Inflammatory macrophage treated with lipopolysaccharide for 4 hours (primary cell): Measurements from ENCODE around the gene TTC39B.
"Not testable (repeated sequence)": the region's sequence is repeated elsewhere in the genome, so short reads cannot be mapped to it uniquely, and the experiment has no call there.

Experiments used
- DNase-seq: peaks from one replicate; pipeline ENCODE4 v3.0.0-alpha.2; 2020

Gene TTC39B

DNA sequence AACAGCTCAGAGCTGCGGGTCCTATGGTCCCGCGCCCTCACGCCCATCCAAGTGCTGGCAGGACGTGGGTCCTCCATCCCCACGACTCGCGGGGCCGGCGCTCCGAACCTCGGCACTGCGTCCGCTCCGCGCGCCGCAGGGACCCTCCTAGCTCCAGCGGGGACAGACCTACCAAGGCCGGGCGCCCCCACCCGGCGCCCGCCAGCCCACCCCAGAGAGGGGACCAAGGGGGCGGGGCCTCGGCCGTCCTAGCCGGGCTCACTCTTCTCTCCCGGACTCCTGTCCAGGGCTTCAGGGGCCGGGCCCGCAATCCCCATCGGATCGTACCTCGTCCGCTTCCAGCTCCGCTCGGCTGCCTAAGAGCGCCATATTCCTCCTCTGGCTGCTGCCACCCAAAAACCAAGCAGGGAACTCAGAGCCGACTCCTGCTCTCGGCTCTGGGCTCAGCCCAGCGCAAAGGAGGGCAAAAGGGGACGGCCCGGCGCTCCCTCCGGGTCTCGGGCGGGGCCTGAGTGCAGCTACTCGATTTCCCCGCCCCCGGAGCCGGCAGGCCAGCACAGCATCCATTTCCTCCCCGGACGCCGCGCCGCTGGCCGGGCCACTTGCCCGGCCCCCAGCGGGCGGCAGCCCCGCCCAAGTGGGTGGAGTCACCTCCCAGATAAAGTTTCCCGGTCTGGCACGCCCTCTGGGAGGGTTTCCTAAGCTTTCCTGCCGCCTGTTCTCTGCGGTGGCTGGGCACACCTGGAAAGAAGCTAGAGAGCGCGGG lies at the start of gene TTC39B:
Gene TTC39B, minus strand, starts transcription at position 460 of the 766 bp plus-strand sequence. Its CDS starts 91 bp downstream, at position 369.
- DNase-seq, result peak; percentile 96

DNA sequence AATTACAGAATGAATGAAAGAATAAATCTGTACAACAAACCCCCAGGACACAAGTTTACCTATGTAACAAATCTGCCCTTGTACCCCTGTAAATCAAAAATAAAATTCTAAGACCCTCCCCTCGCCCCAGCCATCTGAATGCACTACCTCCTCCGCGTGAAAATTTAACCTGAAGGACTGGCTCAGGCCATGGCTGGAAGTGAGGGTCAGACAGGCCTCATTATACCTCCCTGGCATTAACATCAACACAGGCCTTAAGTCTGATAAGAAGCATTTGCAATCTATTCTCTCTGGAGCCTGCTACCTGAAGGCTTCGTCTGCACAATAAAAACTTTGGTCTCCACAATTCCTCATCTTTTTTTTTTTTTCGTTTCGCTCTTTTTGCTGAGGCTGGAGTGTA lies 48.7 kb upstream of the TTC39B start:
- no peak for DNase-seq

DNA sequence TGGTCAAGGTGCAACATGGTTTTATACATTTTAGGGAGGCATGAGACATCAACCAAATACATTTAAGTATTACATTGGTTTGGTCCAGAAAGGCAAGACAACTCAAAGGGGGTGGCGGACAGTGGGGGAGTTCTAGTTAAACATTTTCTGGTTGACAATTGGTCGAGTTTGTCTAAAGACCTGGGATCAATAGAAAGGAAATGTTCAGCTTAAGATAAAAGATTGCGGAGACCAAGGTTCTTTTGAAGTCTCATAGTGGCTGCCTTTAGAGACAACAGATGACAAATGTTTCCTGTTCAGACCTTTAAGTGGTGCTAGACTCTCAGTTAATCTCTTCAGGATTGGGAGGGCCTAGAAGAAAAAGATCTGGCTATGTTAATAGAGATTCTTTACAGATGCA lies 47.7 kb upstream of the TTC39B start:
- no peak for DNase-seq

DNA sequence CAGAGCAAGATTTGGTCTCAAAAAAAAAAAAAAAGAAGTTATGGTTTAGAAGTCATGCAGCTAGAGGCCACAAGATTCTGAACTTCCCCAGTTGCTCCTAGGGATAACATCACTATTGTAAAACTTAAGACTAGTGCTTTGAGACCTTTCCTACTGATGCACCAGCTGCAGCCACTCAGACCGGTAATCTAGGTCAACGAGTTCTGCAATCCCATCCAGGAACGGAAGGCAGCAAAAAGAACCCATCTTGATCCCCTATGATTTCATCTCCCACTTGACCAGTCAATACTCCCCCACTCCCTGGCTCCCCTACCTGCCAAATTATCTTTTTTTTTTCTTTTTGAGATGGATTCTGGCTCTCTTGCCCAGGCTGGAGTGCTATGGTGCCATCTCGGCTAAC lies 46.9 kb upstream of the TTC39B start:
- DNase-seq, result no peak

DNA sequence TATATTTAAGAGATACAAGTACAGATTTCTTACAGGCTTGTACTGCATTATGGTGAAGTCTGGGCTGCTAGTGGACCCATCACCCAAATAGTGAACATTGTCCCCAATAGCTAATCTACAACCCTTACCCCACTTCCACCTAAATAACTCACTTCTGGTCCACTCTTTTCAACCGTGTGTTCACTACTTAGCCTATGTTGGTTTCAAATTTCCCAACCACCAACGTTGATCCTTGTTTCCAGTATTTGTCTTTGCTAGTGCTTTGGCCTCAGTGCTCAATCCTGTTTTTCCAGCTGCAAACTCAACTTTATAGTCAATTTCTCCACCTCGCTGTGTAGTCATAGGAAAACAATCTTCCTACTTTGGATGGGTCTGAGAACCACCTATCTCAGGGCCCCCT lies 45.3 kb upstream of the TTC39B start:
- no peak for DNase-seq

DNA sequence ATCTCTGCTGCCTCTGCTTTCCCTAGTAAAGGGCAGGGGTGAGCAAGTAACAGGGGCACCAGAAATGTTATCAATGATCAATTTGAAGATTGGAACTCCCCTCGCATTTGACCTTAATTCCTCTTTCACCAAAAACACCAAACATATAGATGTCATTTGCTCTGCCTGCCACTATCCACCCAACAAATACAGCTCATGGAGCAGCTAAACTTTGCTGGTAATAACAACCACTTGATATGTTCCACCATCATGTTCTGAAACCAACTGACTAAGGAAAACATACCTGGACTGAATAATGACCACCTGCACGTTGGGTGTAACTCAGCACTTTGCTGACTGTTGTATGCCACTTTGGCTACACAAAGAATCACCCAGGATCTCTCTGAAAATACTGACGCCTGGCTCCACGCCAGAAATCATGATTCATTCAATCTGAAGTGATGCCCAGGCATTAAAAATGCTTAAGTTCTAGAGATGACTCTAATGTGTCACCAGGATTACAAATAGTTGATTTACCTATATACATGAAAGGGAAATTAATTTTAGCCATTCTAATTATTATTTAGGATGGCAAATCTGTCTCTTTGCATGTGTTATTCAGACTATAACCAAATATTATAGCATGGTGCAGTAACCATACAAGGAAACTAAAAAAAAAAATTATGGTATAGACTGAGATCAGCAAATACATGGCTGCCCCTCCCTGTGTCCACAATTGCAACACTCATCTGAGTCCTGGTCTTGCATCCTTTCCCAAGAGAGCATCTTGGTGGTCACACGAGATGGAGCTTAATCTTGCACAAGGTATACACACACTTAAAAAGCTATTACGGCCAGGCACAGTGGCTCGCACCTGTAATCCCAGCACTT lies 43.1 kb upstream of the TTC39B start:
- no peak for DNase-seq

DNA sequence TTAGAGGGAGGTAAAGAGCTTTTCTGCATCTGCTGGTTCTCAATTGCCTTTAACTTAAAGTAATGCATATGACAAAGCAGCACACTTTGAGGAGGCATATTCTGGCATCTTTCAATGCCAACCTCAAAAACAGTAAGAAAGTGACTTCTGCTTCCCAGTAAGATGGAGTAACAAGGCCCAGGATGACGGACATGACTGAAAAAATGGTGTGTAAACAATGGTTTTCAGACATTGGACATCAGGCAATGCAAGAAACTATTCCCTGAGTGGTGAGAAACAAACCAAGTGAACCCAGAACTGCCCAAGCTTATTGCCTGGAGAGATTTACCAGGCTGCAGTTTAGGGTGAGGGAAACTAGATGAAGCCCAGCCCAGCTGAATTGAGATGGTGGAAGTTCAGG lies 39.8 kb upstream of the TTC39B start:
- DNase-seq, result no peak

DNA sequence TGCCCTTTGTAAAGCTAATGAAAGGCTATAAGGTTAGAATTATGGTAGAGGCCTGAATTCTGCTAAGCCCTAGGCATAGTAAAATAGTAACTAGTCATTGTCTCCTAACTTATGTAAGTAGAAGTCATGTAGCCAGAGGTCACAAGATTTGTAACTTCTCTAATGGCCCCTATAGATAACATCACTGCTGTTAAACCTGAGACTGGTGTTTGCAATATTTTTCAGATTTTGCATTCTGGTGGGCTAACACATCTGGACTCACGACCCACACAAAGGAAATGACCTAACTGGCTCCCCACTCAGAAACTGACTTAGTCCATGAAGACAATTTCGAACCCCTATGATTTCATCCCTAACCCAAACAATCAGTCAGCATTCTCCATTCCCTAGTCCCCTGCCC lies 37.2 kb upstream of the TTC39B start:
- peak; percentile 49 for DNase-seq

DNA sequence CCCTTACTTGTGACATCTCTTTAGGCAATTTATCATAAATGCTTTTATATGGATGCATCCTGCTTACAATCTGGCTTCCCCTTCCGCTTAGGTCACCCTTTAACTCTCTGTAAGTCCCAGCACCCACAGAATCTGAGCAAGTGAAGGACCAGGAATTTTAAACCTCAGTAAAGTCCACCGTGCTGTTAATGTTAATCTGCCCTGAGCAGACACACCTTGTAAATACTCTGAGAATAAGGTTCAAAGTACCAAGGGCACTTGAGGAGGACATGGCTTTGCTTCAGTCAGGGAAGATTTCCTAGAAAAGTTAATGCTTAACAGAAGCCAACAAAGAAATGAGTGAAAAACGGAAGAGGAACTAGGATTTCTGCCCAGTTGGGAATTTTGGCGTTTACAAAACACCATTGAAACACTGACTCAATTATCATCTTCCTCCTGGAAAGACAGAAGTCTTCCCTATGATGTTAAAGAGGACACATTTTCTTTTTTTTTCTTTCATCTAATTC lies 26.4 kb upstream of the TTC39B start:
- peak; percentile 75 for DNase-seq

DNA sequence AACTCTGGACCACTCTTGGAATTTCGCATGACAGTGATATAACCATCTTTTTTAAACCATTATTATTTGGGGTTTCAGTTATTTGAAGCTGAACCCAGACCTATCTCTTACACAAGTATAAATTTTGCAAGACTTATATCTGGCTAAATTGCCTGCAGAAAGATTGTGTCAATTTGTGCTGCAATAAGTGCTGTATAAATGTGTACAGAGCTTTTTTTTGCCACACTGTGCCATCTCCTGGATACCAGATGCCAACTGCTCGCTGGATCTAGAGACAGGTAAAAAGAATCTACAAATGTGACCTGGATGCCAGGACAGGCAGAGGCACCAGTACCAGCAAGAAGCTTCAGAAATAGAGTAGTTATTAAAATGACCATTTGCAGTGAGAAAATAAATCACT lies 25.9 kb upstream of the TTC39B start:
- peak; percentile 27 for DNase-seq

DNA sequence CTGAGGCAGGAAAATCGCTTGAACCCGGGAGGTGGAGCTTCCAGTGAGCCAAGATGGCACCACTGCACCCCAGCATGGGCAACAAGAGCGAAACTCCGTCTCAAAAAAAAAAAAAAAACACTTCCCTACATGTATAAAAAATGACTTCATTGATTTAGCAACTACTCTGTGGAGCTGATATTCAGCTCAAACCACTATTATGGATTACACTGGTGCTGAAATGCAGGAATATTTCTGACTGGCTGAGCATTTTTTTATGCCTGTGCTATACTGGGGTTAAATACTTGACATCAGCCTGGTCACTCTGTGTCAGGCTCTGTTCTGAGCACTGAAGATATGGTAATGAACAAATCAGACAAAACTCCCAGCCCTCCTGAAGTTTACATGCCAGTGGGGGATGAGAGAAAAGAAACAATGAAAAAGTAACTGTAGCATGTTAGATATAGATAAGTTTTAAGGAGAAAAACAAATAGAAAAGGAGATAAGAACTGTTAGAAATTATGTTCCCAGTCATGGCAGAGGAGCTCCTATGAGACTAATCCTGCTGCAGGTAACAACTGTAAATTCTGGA lies 22.6 kb upstream of the TTC39B start:
- peak; percentile 79 for DNase-seq

DNA sequence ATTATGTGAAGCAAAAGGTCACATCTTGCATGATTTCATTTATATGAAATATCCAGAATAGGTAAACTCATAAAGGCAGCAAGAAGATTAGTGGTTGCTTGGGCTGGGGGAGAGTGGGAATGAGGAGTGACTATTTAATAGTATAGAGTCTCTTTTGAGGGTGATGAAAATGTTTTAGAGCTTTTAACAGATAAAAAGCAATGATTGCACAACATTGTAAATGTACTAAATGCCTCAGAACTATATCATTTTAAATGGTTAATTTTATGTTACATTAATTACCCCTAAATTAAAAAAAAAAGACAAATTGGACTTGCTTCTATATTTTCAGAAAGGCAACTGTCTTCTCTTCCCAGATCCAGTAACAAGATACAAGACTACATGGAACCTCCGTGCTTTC lies 21.9 kb upstream of the TTC39B start:
- DNase-seq, result no peak

DNA sequence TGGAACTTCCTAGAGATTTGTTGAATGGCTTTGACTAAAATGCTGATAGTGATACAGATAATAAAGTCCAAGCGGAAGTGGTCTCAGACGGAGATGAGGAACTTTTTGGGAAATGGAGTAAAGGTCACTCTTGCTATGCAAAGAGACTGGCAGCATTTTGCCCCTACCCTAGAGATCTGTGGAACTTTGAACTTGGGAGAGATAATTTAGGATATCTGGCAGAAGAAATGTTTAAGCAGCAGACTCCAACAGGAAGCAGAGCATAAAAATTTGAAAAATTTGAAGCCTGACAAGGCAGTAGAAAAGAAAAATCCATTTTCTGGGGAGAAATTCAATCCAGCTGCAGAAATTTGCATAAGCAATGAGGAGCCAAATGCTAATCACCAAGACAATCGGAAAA lies 15.7 kb upstream of the TTC39B start:
- DNase-seq, result not testable (repeated sequence)

DNA sequence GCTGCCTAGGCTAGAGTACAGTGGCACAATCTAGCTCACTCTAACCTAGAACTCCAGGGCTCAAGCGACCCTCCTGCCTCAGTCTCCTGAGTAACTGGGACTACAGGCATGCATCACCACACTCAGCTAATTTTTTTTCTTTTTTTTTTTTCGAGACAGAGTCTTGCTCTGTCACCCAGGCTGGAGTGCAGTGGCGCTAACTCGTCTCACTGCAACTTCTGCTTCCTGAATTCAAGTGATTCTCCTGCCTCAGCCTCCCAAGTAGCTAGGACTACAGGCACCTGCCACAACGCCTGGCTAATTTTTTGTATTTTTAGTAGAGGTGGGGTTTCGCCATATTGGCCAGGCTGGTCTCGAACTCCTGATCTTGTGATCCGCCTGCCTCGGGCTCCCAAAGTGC lies 12.6 kb upstream of the TTC39B start:
- DNase-seq, result not testable (repeated sequence)

DNA sequence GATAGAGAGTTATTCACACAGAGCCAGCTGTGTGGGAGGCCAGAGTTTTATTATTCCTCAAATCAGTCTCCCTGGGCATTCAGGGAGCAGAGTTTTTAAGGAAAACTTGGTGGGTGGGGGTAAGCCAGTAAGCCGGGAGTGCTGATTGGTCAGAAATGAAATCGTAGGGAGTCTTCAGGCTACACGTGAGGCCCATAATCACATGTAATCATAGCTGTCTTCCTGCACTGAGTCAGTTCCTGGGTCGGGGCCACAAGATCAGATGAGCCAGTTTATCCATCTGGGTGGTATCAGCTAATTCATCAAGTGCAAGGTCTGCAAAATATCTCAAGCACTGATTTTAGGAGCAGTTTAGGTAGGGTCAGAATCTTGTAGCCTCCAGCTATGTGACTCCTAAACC lies 10.8 kb upstream of the TTC39B start:
- no peak for DNase-seq

DNA sequence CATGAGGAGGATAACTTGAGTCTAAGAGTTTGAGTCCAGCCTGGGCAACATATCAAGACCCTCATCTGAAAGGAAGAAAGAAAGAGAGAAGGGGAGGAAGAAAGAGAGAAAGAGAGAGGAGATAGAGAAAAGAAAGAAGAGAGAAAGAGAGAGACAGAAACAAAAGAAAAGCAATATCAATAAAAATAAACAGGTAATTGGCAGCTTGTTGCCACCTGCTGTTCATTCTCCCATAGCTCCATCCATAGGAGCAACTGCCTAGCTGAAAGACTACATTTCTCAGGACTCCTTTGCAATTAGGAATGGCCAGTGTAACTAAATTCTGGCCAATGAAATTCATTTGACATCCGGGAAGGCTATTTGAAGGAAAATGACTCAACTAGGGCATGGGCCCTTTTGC lies 4.6 kb upstream of the TTC39B start:
- no peak for DNase-seq

DNA sequence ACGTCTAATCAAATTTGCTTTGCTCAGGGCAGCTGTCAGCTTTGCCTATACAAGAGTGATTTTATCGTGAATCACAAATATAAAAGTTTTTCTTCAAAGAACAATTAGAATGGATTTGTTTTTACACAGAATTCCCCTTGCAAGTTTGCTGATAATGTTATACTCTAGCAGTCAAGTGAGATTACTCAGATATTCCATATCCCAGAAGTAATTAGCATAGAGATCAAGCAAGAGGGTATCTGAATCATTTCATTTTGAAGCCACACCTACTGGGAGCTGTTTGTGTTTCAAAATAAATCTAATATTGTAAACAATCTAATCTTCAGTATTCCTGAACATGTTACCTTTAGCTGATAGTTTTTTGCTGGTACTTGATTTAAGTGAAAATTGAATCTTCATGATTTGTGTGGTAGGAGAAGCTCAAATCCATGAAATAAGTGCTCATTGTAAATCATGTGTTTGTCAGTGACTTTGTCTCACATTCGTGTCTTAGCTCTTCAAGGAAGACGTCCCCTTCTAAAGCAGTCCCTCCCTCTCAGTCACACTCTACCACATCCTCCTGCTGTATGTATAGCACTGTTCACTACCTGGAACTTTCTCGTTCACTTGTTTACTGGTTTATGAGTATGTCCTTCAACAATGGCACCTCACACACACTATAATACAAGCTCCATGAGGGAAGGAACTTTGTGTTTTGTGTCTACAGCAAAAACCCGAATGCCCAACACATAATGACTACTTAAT lies 3.3 kb upstream of the TTC39B start:
- no peak for DNase-seq

DNA sequence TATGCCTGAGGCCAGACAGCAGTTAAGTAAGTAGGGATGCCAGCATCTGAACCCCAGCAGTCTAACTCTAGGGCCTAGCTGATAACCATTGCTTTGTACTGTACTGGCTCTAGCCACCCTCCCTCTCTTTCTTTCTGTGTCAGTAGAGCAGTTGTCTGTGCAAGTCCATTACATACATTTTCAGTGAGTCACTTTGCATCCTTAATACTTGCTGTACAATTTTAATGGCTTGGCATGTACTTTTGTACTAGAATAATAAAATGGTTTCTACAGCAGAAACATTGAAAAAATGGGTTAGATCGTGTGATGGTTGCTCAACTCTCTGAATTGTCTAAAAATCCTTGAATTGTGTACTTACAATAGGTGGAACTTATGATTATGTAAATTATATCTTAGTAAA lies 1.5 kb upstream of the TTC39B start:
- no peak for DNase-seq

DNA sequence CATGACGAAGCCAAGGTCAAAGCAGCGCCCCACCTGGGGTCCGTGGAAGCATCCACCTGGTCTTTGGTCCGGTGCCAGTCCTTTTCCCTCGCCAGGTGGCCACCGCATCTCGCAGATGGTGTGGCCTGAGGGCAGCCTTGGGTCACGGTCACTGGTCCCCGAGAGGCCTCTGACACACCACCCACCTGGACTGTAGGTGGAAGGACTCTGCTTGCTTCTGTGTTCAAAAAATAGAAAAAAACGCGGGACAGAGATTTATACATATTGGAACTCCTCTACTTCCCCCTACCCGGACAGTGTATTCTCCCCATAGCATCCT lies 466 bp upstream of the TTC39B start:
- DNase-seq, result no peak

DNA sequence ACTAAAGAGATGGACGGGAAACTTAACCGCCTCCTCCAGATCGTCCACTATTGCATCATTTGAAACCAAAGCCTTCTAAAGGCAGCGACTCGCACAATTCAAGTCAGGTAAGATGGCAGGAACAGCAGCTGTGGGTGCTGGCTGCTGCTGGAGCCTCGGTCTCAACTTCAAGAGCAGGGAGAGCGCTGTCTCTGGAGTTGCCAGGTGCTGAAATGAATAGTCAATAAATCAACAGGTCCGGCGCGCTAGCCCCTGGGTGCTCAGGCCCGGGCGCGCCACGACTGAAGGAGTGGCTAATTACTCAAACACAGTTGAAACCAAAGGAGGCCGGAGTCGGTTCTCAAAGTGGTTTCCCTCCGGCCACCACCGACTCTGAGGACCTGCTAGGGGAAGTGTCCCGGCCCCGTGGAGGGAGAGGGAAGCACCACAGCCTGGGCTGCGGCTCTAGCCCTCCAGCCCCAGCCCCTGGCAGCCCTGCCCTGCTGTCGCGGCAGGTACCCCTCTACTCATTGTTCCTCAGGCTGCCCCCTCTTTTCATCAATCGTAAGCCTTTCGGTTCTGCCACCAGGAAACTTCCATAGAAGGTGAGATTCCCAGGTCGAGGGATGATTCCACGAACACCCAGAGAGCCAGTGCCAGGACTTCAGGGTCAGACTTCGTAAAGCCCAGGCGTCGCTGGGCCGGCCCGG lies 804 bp downstream of the TTC39B start:
- DNase-seq, result peak; percentile 77

DNA sequence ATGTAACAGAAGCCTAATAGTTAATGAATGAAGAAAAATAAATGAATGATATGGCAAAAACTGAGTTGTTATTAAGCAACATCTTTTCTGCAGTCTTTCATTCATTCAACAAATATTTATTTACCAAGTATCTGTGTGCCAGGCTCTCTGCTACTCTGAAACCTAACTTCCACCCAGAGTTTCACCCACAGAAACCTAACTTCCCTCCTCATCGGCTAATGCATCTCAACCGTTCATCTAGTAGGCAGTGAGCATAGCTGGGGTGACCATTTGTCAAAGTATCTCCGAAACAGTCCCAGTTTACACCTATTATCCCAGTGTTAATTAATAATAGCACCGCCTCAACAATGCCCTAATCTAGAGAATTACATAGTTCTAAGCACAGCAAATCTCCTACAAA lies 1.5 kb downstream of the TTC39B start:
- peak; percentile 53 for DNase-seq

DNA sequence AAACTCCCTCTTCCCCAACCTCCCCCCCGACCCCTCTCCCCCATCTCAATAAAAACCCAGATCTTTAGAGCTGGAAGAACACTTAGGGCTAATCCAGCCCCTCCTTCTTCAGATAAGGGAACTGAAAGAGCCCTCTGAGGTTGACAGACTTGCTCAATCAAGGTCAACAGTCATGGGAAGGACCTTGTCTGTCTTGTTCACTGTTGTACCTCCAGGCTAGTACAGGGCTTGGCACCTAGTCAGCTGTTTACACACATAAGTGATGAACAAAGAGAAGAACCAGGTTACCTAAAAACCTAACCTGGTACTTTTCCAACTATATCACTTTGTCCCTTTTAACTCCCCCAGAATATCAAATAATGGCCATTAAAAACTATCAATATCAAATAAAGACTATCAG lies 2.4 kb downstream of the TTC39B start:
- DNase-seq, result peak; percentile 66

DNA sequence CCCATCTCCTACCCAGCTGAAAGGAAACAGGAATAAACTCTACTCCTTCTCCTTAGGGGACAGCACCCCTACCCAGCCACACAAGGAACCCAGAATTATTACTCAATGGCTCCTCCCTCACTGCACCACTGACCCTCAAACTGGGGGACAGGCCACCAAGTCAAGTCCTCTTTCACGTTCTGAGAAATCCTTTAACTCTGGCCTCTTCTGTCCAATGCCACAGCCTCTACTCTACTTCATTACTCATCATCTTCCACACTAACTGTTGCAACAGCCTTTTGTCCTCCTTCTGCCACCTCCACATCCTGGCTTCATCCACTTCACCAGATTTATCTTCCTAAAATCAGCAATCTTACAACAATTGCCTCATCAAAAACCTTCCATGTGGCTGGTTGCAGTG lies 6.8 kb downstream of the TTC39B start:
- peak; percentile 87 for DNase-seq
